DMS53 treated with DMSO at 0.1 percent for 48 hours (cell line): ENCODE data around the gene PAX4.

Experiments
- DNase-seq: peaks from one replicate; lab custom pipeline; 2025; ENCODE audit not compliant: unreplicated experiment; lab: John Stamatoyannopoulos, UW

Gene PAX4, protein sequence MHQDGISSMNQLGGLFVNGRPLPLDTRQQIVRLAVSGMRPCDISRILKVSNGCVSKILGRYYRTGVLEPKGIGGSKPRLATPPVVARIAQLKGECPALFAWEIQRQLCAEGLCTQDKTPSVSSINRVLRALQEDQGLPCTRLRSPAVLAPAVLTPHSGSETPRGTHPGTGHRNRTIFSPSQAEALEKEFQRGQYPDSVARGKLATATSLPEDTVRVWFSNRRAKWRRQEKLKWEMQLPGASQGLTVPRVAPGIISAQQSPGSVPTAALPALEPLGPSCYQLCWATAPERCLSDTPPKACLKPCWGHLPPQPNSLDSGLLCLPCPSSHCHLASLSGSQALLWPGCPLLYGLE

DNA sequence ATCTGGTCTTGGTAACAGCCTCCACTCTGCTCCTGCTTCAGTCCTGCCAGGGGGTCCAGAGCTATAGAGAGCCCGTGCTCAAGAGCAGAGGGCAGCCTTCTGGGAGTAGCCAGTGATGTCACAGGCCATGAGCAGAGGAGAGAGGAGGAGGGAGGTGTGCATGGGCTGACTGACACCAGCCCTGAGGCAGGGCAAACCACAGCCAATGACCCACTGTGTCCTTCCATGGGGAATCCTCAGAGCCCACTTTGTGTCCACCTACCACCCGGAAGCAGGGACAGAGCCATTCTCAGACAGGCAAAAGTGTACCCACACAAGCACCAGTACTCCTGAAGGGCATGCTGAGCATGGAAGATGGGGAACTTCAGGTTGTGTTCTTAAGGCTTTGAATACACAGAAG lies at the start of gene PAX4:
Gene PAX4, minus strand, starts transcription at position 101 of the 400 bp plus-strand sequence. CDS start 2,214 bp downstream, outside the sequence.
- DNase-seq = no peak

- DNase-seq = no peak
Observed at GRCh38 chr7:127667017-127667670, 49.2 kb upstream of the PAX4 start.

DNA sequence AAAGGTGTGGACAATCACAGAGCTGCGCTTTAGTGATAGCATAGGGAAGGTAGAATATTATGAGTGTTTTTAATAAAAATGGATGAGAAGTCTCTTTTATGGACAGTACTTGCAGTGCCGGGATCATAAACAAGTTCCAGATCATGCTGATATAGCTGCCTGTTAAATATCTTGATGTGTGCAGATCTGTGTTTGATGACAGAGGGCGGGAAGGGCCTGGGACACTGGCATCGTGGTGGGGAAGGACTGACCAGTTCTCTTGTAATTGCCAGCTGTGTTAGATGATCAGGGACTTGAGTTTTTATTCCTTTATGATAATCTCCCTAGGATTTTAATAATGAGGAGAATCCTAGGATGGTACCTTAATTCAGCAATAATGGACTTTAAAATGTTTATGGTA lies 48.7 kb upstream of the PAX4 start:
- no peak for DNase-seq

DNA sequence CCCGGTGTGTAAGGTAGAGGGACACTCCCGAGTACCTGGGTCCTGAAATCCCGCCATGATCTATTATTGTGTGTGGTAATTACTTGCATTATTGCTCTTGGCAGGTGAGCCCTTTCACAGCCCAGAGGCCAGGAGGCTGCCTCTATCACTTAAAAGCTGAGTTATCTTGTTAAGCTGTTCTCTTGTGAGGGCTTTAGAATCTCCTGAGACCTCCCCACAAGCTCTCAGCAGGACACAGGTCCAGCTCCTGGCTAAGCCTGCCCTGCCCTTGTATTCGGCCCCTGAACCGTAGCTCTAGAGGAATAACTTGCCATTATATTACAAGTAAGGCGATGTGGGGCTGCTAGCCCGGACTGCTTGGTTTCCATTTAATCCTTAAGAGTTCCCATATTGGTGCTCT lies 48.0 kb upstream of the PAX4 start:
- no peak for DNase-seq

DNA sequence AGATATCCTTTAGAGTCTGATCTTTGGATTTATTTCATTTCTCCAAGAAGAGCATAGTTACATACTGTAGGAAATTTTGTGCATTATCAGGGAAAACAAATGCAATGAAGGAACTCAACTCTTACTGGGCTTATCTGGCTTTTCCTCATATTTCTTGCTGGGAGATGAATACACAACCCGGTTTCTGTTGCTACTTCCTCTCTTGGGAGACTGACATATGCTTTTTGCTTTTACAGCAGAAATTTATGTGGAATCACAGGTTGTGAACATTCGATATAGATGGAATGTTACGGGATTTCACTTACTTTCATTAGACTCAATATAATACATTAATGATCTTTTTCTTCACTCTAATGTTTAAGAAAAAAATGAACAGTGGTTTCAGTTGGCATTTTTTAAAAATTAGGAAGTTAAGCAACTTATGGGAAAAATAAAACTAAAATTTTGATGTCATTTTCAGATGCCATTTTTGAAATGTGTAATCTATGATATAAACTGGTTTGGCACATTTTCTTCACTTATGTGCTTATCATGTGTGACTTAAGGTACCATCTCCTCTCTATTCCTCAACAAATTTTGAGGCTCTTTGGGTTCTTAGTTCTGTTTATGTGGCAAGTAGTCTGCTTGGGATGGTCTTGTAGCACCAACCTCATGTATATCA lies 41.2 kb upstream of the PAX4 start:
- no peak for DNase-seq

DNA sequence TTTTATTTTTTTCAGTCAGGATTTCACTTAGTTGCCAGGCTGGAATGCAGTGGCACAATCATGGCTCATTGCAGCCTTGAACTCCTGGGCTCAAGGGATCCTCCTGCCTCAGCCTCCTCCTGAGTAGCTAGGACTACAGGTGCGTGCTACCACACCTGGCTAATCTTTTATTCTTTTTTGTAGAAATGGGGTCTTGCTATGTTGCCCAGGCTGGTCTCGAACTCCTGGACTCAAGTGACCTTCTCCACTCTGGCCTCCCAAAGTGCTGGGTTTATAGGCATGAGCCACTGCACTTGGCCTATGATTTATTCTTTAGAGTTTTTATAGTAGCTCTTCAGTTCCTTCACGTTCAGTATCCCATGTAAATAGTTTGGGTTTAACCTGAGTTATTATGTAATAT lies 39.6 kb upstream of the PAX4 start:
- no peak for DNase-seq

- DNase-seq = no peak
Observed at GRCh38 chr7:127655720-127656119, 37.8 kb upstream of the PAX4 start.

DNA sequence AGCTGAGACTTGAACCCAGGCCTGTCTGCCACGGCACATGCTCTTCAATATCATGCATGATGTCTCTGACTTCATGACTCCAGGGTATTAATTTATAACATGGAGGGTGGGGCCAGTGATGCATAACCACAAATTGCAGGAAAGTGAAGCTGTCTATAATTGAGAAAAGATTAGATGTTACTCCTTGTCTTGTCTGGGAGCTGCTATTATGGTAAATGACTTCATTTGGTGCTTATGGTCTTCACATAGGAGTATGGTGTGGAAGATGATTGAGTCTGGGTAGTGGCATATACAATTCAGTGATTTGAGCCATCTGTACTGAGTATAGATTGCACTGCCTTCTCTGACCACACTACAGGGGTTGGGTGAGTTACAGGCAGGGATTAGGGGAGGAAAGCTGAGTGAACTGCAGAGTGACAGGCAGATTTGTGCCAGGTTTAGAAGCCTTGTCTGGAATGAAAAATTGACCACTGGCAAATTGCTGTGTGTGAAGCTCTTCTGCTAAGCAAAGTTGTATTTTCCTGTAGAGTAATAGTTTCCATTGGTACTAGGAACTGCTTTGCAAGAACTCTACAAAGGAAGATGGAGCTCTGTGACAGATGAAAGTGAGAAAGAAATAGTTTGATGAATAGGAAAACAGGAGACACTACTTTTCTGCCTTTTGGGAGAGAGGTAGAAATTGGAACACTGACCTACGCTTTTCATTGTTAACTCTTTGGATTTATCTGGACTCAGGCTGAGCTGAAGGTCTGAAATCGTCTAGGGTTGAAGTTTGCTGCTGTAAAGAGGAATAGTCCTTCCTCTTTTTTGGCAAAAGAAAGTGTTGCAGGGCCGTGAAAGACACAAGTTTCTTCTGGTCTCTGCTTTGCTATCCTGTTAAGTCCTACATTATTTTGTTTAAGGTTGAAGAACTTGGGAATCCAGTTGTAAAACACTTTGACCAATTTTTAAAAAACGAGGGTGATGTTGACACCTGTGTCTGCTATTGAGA lies 36.8 kb upstream of the PAX4 start:
- DNase-seq = no peak

DNA sequence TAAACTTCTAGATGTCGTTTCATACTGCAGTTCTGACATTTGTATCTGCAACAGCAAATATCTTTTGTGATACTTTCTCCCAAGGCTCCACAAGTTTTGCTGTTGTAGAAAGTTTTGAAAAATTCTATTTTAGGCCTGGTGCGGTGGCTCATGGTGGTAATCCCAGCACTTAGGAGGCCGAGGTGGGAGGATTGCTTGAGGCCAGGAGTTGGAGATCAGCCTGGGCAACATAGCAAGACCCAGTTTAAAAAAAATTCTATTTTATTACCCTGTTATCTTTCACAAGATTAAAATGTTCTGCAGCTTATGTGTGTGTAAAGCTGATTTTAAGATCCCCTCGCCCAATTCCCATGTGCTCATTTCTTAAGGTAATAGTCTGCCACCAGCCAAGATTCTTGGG lies 35.5 kb upstream of the PAX4 start:
- no peak for DNase-seq

DNA sequence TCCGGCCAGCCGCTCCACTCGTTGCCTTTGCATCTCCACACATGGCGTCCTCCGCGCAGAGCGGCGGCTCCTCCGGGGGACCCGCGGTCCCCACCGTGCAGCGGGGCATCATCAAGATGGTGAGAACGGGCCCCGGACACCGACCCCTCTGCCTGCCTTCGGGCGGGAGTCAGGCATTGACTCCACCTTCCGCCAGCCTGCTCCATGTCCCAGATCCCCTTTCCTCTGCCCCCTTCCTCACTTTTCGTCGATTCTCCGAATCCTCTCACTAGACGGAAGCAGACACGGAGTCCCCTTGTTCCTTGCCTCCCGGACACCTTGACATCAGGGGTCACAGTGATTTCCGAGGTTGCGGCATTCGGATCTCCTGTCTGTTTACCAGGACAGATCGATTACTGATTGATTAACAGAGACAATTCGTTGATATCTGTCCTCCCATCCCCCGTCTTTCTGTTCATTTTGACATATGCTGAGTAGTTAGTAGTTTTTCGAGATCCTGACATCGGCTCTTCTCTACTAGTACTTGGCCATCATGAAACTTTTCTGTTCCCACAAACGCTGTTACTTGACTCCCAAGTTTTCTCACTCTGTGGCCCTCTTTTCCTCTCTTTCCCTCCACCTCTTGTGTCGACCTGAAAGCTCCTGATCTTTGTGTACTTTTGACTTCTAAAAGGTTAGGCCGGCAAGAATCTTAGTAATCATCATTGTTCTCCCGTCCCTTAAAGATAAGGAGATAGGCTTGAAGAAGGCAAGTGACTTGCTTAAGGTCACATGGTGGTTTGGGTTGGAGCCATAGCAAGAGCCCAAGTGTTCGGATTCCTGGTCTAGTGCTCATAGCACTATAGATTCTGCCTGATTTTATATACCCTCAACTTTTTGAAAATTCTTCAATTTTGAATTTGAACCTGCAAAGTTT lies 34.6 kb upstream of the PAX4 start:
- no peak for DNase-seq

- DNase-seq = peak; percentile 100
Observed at GRCh38 chr7:127651556-127652332, 33.8 kb upstream of the PAX4 start, which contains the start of gene SND1. Gene SND1 (plus strand): TSS chr7:127652194. CDS start chr7:127652374, 180 bp downstream.

DNA sequence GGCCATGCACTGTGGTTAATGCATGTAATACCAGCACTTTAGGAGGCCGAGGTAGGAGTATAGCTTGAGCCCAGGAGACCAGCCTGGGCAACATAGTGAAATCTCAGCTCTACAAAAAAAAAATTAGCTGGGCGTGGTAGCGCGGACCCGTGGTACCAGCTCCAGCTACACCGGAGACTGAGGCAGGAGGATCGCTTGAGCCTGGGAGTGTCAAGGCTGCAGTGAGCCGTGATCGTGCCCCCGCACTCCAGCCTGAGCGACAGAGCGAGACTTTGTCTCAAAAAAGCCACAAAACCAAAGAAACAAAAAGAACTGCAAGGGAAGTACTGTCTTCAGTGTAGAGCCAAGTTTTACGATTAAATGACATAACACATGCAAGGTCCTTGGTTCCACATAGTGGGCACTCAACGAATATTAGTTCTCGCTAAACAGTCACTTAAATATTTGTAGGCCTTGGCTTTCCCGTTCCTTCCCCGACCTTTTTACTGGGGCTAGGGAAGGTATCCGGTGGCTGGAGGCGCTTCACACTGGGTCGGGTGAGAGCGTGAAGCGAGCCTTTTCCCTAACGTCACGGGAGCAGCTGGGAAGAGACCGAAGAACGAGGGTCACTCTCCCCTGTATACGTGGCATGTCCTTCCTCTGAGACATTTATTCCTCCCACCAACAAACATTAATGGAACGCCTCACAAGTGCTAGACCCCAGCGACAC lies 33.1 kb upstream of the PAX4 start:
- peak; percentile 89 for DNase-seq

DNA sequence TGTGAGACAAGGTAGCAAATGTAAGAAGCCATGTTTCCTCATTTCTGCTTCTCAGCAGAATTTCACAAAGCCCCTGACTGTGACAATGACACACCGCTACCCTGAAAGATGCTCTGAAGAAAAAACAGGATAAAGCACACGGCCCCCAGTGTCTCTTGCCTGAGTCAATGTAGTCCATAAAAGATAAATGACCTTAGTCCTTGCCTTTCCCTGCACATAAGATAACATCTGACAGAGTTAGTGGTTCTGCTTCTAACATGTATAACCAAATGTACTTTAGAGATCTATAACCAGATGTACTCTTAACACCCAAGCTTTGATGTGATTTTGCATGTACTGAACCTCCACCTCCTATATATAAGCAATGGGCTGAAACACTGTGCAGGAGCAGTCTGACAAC lies 31.0 kb upstream of the PAX4 start:
- no peak for DNase-seq

DNA sequence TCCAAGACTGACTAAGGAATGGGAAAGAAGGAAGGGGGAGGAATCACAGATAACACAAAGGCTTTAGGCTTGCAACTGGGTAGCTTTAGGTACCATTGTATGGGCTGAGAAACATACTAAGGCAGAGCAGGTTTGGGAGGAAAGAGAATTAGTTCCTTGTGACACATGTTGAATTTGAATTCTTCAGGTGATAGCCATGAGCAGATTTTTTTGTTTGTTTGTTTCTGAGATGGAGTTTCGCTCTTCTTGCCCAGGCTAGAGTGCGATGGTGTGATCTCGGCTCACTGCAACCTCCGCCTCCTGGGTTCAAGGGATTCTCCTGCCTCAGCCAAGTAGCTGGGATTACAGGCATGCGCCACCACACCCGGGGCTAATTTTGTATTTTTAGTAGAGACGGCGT lies 29.7 kb upstream of the PAX4 start:
- DNase-seq = no peak

DNA sequence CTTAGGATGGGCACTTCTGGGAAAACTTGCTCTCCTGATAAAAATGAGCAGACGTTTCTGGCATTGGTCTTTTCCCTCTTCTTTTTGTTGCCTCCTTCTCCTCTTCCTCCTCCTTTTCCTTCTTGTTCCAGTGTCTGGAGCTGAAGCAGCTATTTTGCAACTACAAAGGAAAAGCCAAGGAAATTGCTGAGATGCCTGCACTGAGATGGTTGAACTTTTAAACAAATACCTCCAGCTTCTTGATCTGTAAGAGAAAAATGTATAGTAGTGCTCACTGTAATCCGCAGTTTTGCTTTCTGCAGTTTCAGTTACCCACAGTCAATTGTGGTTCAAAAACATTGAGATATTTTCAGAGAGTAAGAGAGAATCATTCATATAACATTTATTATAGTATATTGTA lies 26.5 kb upstream of the PAX4 start:
- no peak for DNase-seq

DNA sequence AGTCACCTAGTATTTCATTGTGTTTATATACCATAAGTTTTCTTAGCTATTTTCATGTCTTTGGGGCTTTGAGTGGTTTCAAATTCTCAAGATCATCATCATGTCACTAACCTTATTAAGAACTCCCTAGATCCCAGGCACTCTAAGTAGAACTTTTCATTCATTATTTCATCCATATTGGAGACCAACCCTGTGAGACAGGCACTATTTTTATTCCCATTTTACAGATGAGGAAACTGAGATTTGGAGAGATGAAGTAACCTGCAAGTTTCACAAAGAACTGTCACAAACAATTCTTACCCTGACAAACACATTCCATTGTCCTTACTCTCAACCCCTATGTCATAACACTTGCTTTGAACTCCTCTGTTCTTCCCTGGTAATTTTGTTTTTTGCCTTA lies 20.3 kb upstream of the PAX4 start:
- no peak for DNase-seq

GRCh38 chr7:127635659-127636285 lies 17.8 kb upstream of the PAX4 start:
- no peak for DNase-seq
